Vein endothelial cell (primary cell): ENCODE results near the gene INPP5B. TPM values are rescaled to one million over a fixed set of nuclear protein-coding genes. Genes with fewer than 3 reads are reported as not detected.

Source experiments
- small RNA-seq: library from RNA; depleted of rRNA; stranded (forward); fragments of <200 nt; gene quantifications from one replicate; pipeline ENCODE3, GENCODE V24; 2012
- total RNA-seq: library from RNA; depleted of rRNA; stranded (reverse); fragments of >200 nt; gene quantifications from 2 replicates; pipeline ENCODE4 v1.2.3, GENCODE V29; 2012

Gene INPP5B
- total RNA-seq = 20.9 and 22.5 TPM in 2 replicates

GRCh38 chr1:37946703-37947360, at the start of gene INPP5B:
Gene INPP5B (minus strand): TSS chr1:37947053. CDS start chr1:37946308, 745 bp downstream.

DNA sequence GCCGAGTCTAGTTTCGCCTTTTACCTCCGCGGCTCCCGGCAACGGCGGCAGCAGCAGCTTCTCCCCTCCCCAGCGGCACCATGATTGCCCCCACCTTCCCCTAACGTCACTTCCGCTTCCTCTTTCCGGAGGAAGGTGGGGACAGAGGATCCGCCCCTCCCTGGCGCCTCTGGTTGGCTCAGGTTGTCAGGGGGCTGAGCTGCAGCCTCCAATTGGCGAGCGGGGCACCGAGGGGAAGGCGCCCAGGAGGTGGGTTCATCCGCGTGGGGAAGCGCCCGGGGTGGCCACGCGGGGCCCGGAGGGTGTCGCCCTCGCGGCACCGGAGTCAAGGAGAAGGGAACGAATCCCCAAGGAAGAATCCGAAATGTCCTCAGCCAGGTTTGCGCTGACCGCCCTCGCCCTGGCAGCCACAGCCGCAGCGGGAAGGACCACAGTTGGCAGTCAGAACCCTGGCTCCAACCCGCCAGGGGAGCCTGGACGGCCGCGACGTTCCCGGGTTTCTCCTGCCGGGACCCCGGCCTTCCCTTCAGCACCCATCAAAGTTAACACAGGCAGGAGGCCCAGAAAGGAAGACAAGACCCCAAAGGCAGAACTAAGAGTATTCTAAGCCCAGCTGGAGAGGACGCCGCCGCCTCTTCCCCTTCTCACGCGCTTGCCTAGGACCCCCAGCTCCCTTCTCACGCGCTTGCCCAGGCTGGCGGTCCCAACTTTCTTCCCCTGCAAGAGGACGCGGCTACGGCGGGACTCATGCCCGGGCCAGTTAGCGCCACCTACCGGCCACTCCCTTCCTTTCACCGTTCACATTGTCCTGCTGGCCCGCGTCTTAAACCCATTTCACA, 87.1 kb downstream of the INPP5B start, which contains the start of gene MTF1:
Gene MTF1 (minus strand): TSS at position 86 of the 839 bp plus-strand sequence. CDS start 1,934 bp downstream, outside the sequence.

Small RNAs within 50 kb of the gene (small RNA-seq; reads per million reads assigned to genes)
- gene RF00017 (not detected), gene RF00092 (not detected), gene RNU6-510P (not detected), gene RNU6-584P (not detected)

Other genes starting within 250 kb of the INPP5B start
- gene EPHA10, start 181.9 kb downstream of the INPP5B start, total RNA-seq = not detected in 2 replicates
- 1.3 and 2.0 TPM in 2 replicates for gene MANEAL, start 153.2 kb downstream of the INPP5B start, total RNA-seq
- 14.4 and 23.5 TPM in 2 replicates for gene C1orf122, start 139.3 kb downstream of the INPP5B start, total RNA-seq
- 18.9 and 21.5 TPM in 2 replicates for gene YRDC, start 138.8 kb downstream of the INPP5B start, total RNA-seq
- gene MTF1, start 87.5 kb downstream of the INPP5B start, total RNA-seq = 4.2 and 4.4 TPM in 2 replicates
- gene SF3A3, start 43.0 kb upstream of the INPP5B start, total RNA-seq = 67.0 and 96.8 TPM in 2 replicates
- 27.6 and 51.0 TPM in 2 replicates for gene FHL3, start 58.5 kb upstream of the INPP5B start, total RNA-seq
- 49.6 and 60.7 TPM in 2 replicates for gene UTP11, start 65.7 kb upstream of the INPP5B start, total RNA-seq
- not detected in 2 replicates for gene POU3F1, start 99.7 kb upstream of the INPP5B start, total RNA-seq